Coronary artery (tissue), 2 donors: Measurements from ENCODE around the gene SLC25A22.

Experiments
- DNase-seq: peaks from one replicate; pipeline ENCODE4 v3.0.0-alpha.2; 2017; ENCODE audit warnings: low spot score
- H3K27ac ChIP-seq, 2 donors: fragments of 200-600 bp; sonication (generic); one replicate each; pipeline ENCODE4 v1.5.1; 2016 to 2019
- H3K4me3 ChIP-seq: fragments of 200-600 bp; sonication (generic); 2 replicates; pipeline ENCODE4 v1.5.1; 2016; ENCODE audit warnings: mild to moderate bottlenecking, moderate library complexity
- TF ChIP-seq, protein P1 (sequence below): fragments of 200-600 bp; sonication (generic); IDR thresholded peaks from one replicate; pipeline ENCODE4 v1.5.1; 2019; ENCODE audit warnings: antibody characterized with exemption

The SLC25A22 gene

DNA sequence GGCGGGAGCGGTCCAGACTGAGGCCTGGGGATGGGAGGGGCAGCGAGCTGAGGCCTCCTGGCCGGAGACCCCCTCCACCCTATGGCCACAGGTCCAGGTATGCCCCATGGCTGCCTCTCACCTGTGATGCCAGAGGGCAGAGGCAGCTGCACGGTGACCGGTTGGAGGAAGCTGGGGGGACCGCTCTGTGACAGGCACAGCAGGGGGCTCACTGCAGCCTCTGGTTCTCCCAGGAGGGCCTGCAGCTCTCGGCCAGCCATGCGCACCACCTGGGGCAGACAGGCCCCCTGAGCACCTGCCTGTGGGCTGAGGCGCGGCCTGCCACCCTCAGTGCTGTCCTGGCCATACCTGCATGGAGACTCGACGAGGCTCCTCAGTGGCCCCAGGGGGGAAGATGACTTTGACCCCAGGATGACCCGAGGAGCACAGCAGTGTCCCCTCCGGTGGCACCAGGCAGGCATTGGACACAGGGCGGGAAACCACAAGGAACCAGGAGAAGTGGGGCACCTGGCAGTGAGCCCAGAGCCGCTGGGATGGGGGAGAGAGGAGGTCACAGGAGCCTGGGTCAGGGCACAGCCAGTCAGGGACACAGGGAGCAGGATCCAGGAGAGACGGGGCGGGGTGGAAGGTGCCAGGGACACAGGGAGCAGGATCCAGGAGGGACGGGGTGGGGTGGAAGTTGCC, 3.2 kb upstream of the SLC25A22 start:
- TF ChIP-seq, protein P1, sequence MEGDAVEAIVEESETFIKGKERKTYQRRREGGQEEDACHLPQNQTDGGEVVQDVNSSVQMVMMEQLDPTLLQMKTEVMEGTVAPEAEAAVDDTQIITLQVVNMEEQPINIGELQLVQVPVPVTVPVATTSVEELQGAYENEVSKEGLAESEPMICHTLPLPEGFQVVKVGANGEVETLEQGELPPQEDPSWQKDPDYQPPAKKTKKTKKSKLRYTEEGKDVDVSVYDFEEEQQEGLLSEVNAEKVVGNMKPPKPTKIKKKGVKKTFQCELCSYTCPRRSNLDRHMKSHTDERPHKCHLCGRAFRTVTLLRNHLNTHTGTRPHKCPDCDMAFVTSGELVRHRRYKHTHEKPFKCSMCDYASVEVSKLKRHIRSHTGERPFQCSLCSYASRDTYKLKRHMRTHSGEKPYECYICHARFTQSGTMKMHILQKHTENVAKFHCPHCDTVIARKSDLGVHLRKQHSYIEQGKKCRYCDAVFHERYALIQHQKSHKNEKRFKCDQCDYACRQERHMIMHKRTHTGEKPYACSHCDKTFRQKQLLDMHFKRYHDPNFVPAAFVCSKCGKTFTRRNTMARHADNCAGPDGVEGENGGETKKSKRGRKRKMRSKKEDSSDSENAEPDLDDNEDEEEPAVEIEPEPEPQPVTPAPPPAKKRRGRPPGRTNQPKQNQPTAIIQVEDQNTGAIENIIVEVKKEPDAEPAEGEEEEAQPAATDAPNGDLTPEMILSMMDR = no peak

GRCh38 chr11:800473-800872, 2.4 kb upstream of the SLC25A22 start:
- no peak overlapping the region for H3K27ac ChIP-seq
- DNase-seq = no peak
- TF ChIP-seq, protein P1 = no peak
- H3K4me3 ChIP-seq = no peak overlapping the region

More for the DNA sequence above, 3.2 kb upstream of the SLC25A22 start:
- no peak overlapping the region for H3K27ac ChIP-seq
- H3K4me3 ChIP-seq = no peak overlapping the region
- no peak for DNase-seq

- H3K27ac ChIP-seq = no peak overlapping the region
- DNase-seq = no peak
- TF ChIP-seq, protein P1 = no peak
- H3K4me3 ChIP-seq = no peak overlapping the region
These were observed 1.7 kb upstream of the SLC25A22 start for GRCh38 chr11:799641-800316.

DNA sequence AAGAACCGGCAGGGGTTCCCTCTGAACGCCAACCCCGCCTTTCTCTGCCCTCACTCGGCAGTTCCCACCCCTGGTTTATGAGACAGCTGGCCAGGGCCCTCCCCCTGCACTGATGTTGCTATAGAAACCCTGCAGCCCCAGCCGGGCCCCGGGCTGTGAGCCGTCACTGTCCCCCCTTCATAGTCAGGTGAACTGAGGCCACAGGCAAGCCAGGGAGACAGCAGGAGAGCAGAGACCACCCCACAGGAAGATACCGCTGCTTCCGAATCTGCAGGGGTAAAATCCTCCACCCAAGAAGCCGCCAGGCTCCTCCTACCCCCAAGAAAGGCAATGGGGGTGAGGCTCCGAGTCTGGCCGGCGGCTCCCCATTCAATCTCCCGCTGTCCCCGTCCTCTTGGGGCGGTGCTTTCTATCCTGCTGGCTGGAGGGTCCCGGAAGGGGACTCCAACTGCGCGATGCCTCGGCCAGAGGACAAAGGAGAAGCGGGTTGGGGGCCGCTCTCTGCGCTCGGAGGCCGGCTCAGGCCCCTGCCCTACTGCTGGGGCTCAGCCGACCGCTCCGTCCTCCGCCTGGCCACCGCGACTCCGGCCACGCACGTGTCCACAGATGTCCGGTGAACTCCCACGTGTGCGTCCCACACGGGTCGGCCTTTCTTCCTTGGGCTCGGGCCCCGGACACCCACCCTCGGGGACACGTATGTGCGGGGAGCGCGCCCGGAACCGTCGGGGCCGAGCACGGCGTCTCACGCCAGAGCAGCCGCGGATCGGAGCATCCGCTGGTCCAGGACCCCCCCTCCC, 587 bp downstream of the SLC25A22 start:
- H3K27ac ChIP-seq = peak overlapping the region; percentile 66 to 86
- peak; percentile 87 for DNase-seq
- TF ChIP-seq, protein P1 = no peak
- H3K4me3 ChIP-seq = peak overlapping the region; percentile 87

DNA sequence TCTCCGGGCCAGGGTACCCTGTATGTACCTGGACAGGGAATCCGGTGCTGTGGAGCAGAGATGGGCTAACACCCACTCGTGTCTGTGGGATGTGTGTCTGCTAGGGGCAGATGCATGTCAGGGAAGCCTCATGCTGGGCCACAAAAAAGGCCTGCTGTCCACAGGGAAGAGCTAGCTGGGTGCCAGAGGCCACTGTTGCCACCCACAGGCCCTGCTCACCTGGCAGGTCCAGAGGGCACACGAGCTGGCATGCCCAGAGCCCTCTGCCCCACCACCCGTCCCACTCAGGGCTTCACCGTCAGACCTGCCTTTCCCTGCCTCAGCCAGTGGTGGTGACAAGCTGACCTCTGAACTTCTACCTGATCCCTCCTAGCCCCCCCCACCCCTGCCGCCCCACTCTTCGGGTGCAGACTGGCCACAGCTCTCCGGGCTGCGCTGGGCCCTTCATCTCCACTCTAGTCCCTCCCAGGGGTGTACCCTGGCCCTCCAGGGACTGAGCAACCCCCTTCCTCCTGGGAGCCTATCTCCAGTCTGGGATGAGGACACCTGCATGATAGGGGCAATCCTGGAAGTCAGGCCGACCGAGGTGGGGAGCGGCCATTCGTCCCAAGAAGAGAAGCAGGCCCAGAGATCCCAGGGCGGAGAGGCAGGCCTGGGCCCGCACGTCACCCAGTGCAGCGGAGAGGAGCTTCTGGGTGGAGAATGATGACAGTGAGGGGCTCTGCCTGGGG, 1.4 kb downstream of the SLC25A22 start:
- peak overlapping the region; percentile 87 for H3K4me3 ChIP-seq
- H3K27ac ChIP-seq = peak overlapping the region; percentile 66 to 86
- TF ChIP-seq, protein P1 = no peak
- DNase-seq = no peak

DNA sequence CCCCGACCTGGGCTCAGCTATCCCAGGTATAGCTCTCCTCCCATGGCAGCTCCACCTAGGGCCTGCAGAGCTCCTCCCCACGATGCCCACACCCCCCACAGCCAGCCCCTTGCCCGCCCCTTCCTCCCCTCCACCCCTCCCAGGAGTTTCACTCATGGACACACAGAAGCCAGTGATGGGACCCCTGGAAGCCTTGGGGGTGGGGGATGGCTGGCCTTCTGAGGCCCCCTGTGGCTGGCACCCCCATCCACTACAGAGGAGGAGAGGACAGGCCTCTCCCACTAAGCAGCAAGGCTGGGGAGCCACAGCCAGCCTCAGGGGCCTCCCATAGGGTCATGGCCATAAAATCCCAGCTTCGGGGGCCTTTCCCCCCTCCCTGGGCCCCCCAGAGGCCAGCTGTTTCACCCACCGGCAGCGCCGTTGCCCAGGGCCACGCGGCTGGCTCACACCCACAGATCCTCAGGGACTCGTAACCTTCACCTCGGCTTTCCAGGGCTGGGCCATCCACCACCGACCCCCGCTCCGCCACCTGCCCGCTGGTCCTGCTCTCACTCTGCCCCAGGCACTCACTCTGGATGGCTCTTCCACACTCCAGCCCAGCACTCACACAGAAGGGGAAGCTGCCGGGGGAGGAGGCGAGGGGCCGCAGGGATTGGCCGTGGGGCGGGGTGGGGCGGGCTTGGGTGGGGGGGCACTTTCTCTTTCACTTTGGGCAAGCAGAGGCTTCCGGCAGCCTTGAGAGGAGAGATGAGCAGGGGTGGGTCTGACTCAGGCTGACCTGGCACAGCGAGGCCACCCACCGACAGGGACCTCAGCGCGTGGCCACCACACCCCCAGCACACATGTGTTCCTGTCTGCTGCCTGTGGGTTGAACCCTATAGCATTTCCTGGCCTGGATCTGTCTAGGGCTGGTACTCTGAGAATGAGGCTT, 2.2 kb downstream of the SLC25A22 start:
- H3K4me3 ChIP-seq = peak overlapping the region; percentile 87
- TF ChIP-seq, protein P1 = no peak
- peak overlapping the region; percentile 66 to 86 for H3K27ac ChIP-seq
- DNase-seq = peak; percentile 92
